Suprapubic skin (tissue), 3 donors: ENCODE results near the gene TFRC.
"Not testable (repeated sequence)": the region's sequence is repeated elsewhere in the genome, so short reads cannot be mapped to it uniquely, and the experiment has no call there.

Source experiments
- POLR2A ChIP-seq, 2 donors: fragments of 450-650 bp; IDR thresholded peaks; one replicate each; pipeline ENCODE4 v1.6.1; 2017; ENCODE audit warnings: antibody characterized with exemption in 2 of 2, mild to moderate bottlenecking in 2 of 2, moderate library complexity in 2 of 2
- TF ChIP-seq, protein P1 (sequence below), 2 donors: fragments of 200-600 bp in 1 of 2; fragments of 450-650 bp in 1 of 2; sonication (generic) in 1 of 2; IDR thresholded peaks; one replicate each; pipeline ENCODE4 v1.5.1; 2016 to 2019; ENCODE audit warnings: antibody characterized with exemption in 2 of 2, mild to moderate bottlenecking in 1 of 2, moderate library complexity in 1 of 2

- TF ChIP-seq POLR2A (IDR thresholded peaks at IDR 0.05), result not testable (repeated sequence)
- TF ChIP-seq, protein P1, sequence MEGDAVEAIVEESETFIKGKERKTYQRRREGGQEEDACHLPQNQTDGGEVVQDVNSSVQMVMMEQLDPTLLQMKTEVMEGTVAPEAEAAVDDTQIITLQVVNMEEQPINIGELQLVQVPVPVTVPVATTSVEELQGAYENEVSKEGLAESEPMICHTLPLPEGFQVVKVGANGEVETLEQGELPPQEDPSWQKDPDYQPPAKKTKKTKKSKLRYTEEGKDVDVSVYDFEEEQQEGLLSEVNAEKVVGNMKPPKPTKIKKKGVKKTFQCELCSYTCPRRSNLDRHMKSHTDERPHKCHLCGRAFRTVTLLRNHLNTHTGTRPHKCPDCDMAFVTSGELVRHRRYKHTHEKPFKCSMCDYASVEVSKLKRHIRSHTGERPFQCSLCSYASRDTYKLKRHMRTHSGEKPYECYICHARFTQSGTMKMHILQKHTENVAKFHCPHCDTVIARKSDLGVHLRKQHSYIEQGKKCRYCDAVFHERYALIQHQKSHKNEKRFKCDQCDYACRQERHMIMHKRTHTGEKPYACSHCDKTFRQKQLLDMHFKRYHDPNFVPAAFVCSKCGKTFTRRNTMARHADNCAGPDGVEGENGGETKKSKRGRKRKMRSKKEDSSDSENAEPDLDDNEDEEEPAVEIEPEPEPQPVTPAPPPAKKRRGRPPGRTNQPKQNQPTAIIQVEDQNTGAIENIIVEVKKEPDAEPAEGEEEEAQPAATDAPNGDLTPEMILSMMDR (IDR thresholded peaks at IDR 0.05), result not testable (repeated sequence)
Observed at GRCh38 chr3:196022499-196022878, 59.4 kb downstream of the TFRC start.
